ENCODE measurements around the gene FNDC3B. TPM values are rescaled to one million over a fixed set of nuclear protein-coding genes. Genes with fewer than 3 reads are reported as not detected.

The FNDC3B gene
- total and polyA plus RNA-seq, 7 donors, result 16.2 to 93.9 (median 50.3) TPM

DNA sequence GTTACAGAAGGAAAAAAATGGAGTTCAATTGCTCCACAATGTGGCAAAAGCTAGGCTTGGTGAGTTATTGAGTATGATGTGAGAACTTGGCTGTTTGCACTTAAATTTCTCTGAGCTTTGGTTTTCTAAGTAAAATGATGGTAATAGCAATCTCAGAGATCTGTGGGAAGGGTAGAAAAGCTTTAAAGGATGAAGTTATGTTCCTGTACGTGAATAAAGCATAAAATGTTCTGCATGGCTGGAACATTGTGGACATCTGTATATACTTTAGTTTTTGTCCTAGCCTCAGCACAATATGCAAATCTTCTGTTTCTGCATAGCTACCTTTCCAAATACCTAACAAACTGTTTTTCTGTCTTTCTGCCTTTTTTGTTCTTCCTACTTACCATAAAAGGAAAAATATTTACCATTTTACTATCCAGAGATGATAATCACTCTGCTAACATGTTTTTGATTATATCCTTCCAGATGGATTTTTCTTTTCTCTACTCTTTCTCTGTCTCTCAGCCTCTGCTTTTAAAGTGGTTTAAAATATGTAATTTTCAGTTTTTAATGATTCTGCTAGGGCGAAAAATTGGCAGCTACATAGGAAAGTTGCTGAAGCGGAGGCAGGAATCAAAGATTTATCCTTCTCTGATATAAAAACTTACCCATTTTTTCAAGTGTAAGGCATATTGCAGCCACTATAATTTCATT, 188.1 kb downstream of the FNDC3B start:
- H3K9me3 ChIP-seq, result no peaks in the 10 kb centered on the region
- 88 to 97% methylated on average over 3 of the region's 3 CpGs for WGBS, 2 donors
- H3K4me3 ChIP-seq, result no peak overlapping the region
- H3K4me1 ChIP-seq, result peaks cover 0 to 6% (median 1%) of the 10 kb centered on the region in 4 donors
- H3K27ac ChIP-seq, result no peak overlapping the region
- intact Hi-C loops (cut with DNase I), result no loop called here
- H3K27me3 ChIP-seq, result no peaks in the 10 kb centered on the region
- DNase-seq, result no peak
- TF ChIP-seq POLR2AphosphoS5 (IDR thresholded peaks at IDR 0.05), result no peak
- TF ChIP-seq POLR2A (IDR thresholded peaks at IDR 0.05), result no peak
- TF ChIP-seq EP300 (IDR thresholded peaks at IDR 0.05), result no peak
- TF ChIP-seq, protein P1, sequence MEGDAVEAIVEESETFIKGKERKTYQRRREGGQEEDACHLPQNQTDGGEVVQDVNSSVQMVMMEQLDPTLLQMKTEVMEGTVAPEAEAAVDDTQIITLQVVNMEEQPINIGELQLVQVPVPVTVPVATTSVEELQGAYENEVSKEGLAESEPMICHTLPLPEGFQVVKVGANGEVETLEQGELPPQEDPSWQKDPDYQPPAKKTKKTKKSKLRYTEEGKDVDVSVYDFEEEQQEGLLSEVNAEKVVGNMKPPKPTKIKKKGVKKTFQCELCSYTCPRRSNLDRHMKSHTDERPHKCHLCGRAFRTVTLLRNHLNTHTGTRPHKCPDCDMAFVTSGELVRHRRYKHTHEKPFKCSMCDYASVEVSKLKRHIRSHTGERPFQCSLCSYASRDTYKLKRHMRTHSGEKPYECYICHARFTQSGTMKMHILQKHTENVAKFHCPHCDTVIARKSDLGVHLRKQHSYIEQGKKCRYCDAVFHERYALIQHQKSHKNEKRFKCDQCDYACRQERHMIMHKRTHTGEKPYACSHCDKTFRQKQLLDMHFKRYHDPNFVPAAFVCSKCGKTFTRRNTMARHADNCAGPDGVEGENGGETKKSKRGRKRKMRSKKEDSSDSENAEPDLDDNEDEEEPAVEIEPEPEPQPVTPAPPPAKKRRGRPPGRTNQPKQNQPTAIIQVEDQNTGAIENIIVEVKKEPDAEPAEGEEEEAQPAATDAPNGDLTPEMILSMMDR (IDR thresholded peaks at IDR 0.05), result no peak
- H3K36me3 ChIP-seq, result peaks cover 0 to 8% (median 2%) of the 10 kb centered on the region in 4 donors

DNA sequence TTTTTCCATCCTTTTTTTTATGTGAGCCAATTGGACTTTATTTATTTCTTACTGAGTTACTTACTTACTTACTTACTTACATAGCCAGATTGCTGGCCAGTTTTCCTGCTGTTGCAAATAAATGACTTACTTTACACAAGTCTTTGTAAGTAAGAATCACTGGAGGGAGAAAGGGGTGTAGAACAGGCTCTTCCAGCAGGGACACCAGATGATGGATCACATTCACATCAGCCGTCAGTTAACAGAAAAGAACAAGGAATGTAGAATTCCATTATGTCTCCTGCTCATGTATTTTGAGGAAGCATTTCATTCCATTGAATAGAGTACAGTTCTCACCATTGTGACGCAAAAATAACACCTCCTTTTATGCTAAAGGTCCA, 188.6 kb downstream of the FNDC3B start:
- intact Hi-C loops (cut with DNase I), result no loop called here
- no peak overlapping the region for H3K27ac ChIP-seq
- DNase-seq, result no peak
- no peaks in the 10 kb centered on the region for H3K9me3 ChIP-seq
- peaks cover 0 to under 1% (median 0%) of the 10 kb centered on the region in 4 donors for H3K4me1 ChIP-seq
- H3K4me3 ChIP-seq, result no peak overlapping the region
- WGBS, 2 donors, result 70 to 75% methylated on average over 2 of the region's 2 CpGs
- peaks cover 0 to 8% (median 2%) of the 10 kb centered on the region in 4 donors for H3K36me3 ChIP-seq
- TF ChIP-seq, protein P1 (IDR thresholded peaks at IDR 0.05), result no peak
- TF ChIP-seq POLR2A (IDR thresholded peaks at IDR 0.05), result no peak
- no peak for TF ChIP-seq POLR2AphosphoS5 (IDR thresholded peaks at IDR 0.05)
- TF ChIP-seq EP300 (IDR thresholded peaks at IDR 0.05), result no peak
- H3K27me3 ChIP-seq, result no peaks in the 10 kb centered on the region

DNA sequence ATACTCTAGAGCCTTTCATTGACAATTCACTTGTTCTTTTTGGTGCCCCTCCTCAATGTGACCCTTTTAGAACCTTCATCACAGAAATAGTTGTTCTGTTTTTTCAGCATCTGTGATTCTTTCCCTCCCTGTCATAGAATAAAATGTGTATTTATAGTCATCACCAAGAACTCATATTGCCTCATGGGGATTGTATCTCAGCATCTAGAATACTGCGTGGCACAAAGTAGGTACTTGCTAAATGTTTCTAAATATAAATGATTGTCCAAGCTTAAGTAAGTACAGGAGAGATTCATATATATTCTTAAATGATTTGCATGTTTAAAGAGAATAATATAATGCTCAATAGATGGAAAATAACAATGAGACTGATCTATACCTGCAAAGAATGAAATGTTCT, 190.1 kb downstream of the FNDC3B start:
- peaks cover 0 to 7% (median 0%) of the 10 kb centered on the region in 4 donors for H3K4me1 ChIP-seq
- no peak overlapping the region for H3K27ac ChIP-seq
- H3K4me3 ChIP-seq, result no peak overlapping the region
- WGBS, 2 donors, result 85 to 98% methylated on average over 1 of the region's 1 CpG
- no peak for DNase-seq
- intact Hi-C loops (cut with DNase I), result no loop called here
- no peaks in the 10 kb centered on the region for H3K27me3 ChIP-seq
- peaks cover 0 to 8% (median 2%) of the 10 kb centered on the region in 4 donors for H3K36me3 ChIP-seq
- H3K9me3 ChIP-seq, result no peaks in the 10 kb centered on the region
- TF ChIP-seq POLR2A (IDR thresholded peaks at IDR 0.05), result no peak
- no peak for TF ChIP-seq EP300 (IDR thresholded peaks at IDR 0.05)
- no peak for TF ChIP-seq POLR2AphosphoS5 (IDR thresholded peaks at IDR 0.05)
- TF ChIP-seq, protein P1 (IDR thresholded peaks at IDR 0.05), result no peak

DNA sequence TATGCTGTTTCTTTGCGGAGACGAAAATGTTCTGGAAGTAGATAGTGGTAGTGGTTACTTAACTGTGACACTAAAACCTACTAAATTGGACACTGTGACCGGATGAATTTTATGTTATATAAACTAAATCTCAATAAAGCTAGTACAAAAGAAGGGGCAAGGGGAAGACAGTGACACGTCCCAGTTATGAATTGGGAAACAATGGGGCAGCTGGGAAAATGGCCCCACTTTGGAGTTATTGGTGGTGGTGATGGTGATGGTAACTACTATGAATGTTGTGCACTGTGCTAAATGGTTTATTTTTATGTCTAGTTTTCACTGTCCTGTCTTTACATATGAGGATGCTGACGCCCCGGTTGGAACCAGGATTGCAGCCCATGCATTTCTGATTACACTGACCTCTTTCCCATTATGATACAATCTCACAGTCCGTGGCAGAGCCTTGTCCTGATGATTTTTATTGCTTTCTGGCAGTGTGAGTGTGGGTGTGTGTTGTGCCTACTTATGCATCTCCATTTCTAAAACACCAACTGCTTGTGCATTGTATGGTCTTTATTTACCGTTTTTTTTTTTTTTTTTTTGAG, 192.0 kb downstream of the FNDC3B start:
- DNase-seq, result no peak
- intact Hi-C loops (cut with DNase I), result no loop called here
- TF ChIP-seq EP300 (IDR thresholded peaks at IDR 0.05) (no peak), POLR2A (IDR thresholded peaks at IDR 0.05) (no peak), POLR2AphosphoS5 (IDR thresholded peaks at IDR 0.05) (no peak)
- TF ChIP-seq, protein P1 (IDR thresholded peaks at IDR 0.05), result no peak
- no peaks in the 10 kb centered on the region for H3K27me3 ChIP-seq
- no peak overlapping the region for H3K27ac ChIP-seq
- WGBS, 2 donors, result 96 to 97% methylated on average over 8 of the region's 8 CpGs
- peaks cover 0 to 8% (median 2%) of the 10 kb centered on the region in 4 donors for H3K36me3 ChIP-seq
- peaks cover 0 to 7% (median 0%) of the 10 kb centered on the region in 4 donors for H3K4me1 ChIP-seq
- H3K4me3 ChIP-seq, result no peak overlapping the region
- no peaks in the 10 kb centered on the region for H3K9me3 ChIP-seq
